Measurements from ENCODE around the gene PMCH.
"Not testable (repeated sequence)": the region's sequence is repeated elsewhere in the genome, so short reads cannot be mapped to it uniquely, and the experiment has no call there.

PMCH gene

GRCh38 chr12:102197789-102198188 lies at the start of gene PMCH:
Gene PMCH, minus strand, starts transcription at chr12:102197833. Its CDS starts 63 bp downstream, at chr12:102197770.
- DNase-seq (ENCODE audit: low read depth in 4 of 4, low spot score in 1 of 4): no peak

- not testable (repeated sequence) for DNase-seq (ENCODE audit: low read depth in 4 of 4, low spot score in 1 of 4)
These were observed 43.2 kb upstream of the PMCH start for GRCh38 chr12:102240859-102241258.

GRCh38 chr12:102234599-102234998 lies 37.0 kb upstream of the PMCH start:
- DNase-seq (ENCODE audit: low read depth in 4 of 4, low spot score in 1 of 4): no peak

GRCh38 chr12:102232446-102232845 lies 34.8 kb upstream of the PMCH start:
- no peak for DNase-seq (ENCODE audit: low read depth in 4 of 4, low spot score in 1 of 4)

GRCh38 chr12:102232036-102232435 lies 34.4 kb upstream of the PMCH start:
- no peak for DNase-seq (ENCODE audit: low read depth in 4 of 4, low spot score in 1 of 4)

- DNase-seq (ENCODE audit: low read depth in 4 of 4, low spot score in 1 of 4): no peak
These were observed 30.3 kb upstream of the PMCH start for GRCh38 chr12:102227954-102228353.

GRCh38 chr12:102220736-102221135 lies 23.1 kb upstream of the PMCH start:
- no peak for DNase-seq (ENCODE audit: low read depth in 4 of 4, low spot score in 1 of 4)

- no peak for DNase-seq (ENCODE audit: low read depth in 4 of 4, low spot score in 1 of 4)
These were observed 18.5 kb upstream of the PMCH start for GRCh38 chr12:102215992-102216691.

GRCh38 chr12:102204025-102204424 lies 6.4 kb upstream of the PMCH start:
- DNase-seq (ENCODE audit: low read depth in 4 of 4, low spot score in 1 of 4): no peak

- DNase-seq (ENCODE audit: low read depth in 4 of 4, low spot score in 1 of 4): no peak
These were observed 4.9 kb upstream of the PMCH start for GRCh38 chr12:102202556-102202955.

- no peak for DNase-seq (ENCODE audit: low read depth in 4 of 4, low spot score in 1 of 4)
These were observed 3.9 kb upstream of the PMCH start for GRCh38 chr12:102201436-102202061.

GRCh38 chr12:102195826-102196225 lies 1.8 kb downstream of the PMCH start:
- DNase-seq (ENCODE audit: low read depth in 4 of 4, low spot score in 1 of 4): no peak

- DNase-seq (ENCODE audit: low read depth in 4 of 4, low spot score in 1 of 4): no peak
These were observed 15.0 kb downstream of the PMCH start for GRCh38 chr12:102182635-102183034.

GRCh38 chr12:102174761-102175160 lies 22.9 kb downstream of the PMCH start:
- DNase-seq (ENCODE audit: low read depth in 4 of 4, low spot score in 1 of 4): no peak

- no peak for DNase-seq (ENCODE audit: low read depth in 4 of 4, low spot score in 1 of 4)
These were observed 23.5 kb downstream of the PMCH start for GRCh38 chr12:102174117-102174516.

- no peak for DNase-seq (ENCODE audit: low read depth in 4 of 4, low spot score in 1 of 4)
These were observed 25.2 kb downstream of the PMCH start for GRCh38 chr12:102172436-102172835.

- no peak for DNase-seq (ENCODE audit: low read depth in 4 of 4, low spot score in 1 of 4)
These were observed 25.7 kb downstream of the PMCH start for GRCh38 chr12:102171951-102172350.

GRCh38 chr12:102169922-102170621 lies 27.6 kb downstream of the PMCH start:
- DNase-seq (ENCODE audit: low read depth in 4 of 4, low spot score in 1 of 4): no peak

GRCh38 chr12:102167821-102168604 lies 29.6 kb downstream of the PMCH start:
- no peak for DNase-seq (ENCODE audit: low read depth in 4 of 4, low spot score in 1 of 4)

GRCh38 chr12:102163383-102163782 lies 34.2 kb downstream of the PMCH start:
- no peak for DNase-seq (ENCODE audit: low read depth in 4 of 4, low spot score in 1 of 4)

- not testable (repeated sequence) for DNase-seq (ENCODE audit: low read depth in 4 of 4, low spot score in 1 of 4)
These were observed 42.4 kb downstream of the PMCH start for GRCh38 chr12:102155206-102155605.
